Subcutaneous preadipocyte (primary cell): ENCODE measurements around the gene CIB2. TPM values are rescaled to one million over a fixed set of nuclear protein-coding genes. Genes with fewer than 3 reads are reported as not detected.

Experiments used
- small RNA-seq: library from RNA; depleted of rRNA; stranded (forward); fragments of <200 nt; gene quantifications from one replicate; pipeline ENCODE3, GENCODE V24; 2012
- total RNA-seq: library from RNA; depleted of rRNA; stranded (reverse); fragments of >200 nt; gene quantifications from 2 replicates; pipeline ENCODE4 v1.2.3, GENCODE V29; 2012

The CIB2 gene
- under 0.01 and 0.98 TPM in 2 replicates for total RNA-seq

DNA sequence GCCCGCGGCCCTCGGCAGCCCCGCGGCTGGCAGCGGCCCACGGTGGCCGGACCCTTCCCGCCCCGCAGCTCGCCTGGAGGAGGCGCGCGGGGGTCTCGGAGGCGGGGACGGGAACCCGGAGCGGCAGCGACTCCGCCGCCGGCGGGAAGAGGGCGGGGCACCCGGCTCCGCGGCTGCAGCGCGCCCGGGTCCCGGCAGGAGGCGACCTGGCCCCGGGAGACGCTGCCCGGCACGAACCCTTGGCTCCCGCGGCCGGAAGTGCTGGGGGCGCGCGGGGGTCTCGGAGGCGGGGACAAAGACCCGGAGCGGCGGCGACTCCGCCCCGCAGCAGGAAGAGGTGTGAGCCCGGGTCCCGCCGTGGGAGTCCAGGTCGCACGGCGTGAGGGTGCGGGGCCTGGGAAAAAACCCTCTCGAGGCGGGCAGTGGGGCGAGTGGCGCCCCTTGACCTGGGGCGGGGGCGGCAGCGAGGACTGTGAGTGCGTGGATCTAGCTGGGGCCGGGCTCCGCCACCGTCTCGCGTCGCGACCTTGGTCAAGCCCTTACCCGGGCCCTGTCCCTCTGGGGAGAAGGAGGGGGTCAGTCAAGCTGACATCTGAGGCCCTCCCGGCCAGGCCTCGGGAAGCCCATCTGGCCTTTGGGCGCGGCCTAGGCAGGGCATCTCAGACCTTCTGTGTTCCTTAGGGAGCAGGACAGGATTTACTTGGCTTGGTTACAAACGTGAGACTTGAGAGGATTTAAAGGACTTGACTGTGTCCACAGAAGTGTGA lies at the start of gene CIB2:
TSS of gene CIB2 (minus strand) at position 151 of the 767 bp plus-strand sequence. CDS start 230 bp downstream, outside the sequence.

GRCh38 chr15:78149068-78149804 lies 18.0 kb upstream of the CIB2 start, which contains the start of gene IDH3A:
Gene IDH3A (plus strand): TSS chr15:78149362. CDS start chr15:78149404, 42 bp downstream.

GRCh38 chr15:78092261-78093041 lies 38.8 kb downstream of the CIB2 start, which contains the start of gene SH2D7:
Gene SH2D7 (plus strand): TSS chr15:78092561. CDS start chr15:78092585, 24 bp downstream.

GRCh38 chr15:78077053-78077870 lies 54.0 kb downstream of the CIB2 start, which contains the start of gene TBC1D2B:
Gene TBC1D2B (minus strand): TSS chr15:78077711. CDS start chr15:78077652, 59 bp downstream.

Small RNA genes within 50 kb of the gene (small RNA-seq; reads per million reads assigned to genes)
- not detected for gene RF00092

Other genes starting within 250 kb of the CIB2 start
- gene TBC1D2B, start 53.7 kb downstream of the CIB2 start, total RNA-seq = 28.7 and 31.3 TPM in 2 replicates
- not detected in 2 replicates for gene SH2D7, start 38.9 kb downstream of the CIB2 start, total RNA-seq
- 23.9 and 38.5 TPM in 2 replicates for gene IDH3A, start 17.9 kb upstream of the CIB2 start, total RNA-seq
- under 0.01 TPM in 1 of 2 replicates, not detected in the other for gene ACSBG1, start 103.1 kb upstream of the CIB2 start, total RNA-seq
- gene DNAJA4, start 133.1 kb upstream of the CIB2 start, total RNA-seq = 1.1 and 2.0 TPM in 2 replicates
- 57.7 and 71.2 TPM in 2 replicates for gene SKIC8, start 168.2 kb upstream of the CIB2 start, total RNA-seq
- gene CRABP1, start 208.9 kb upstream of the CIB2 start, total RNA-seq = not detected in 2 replicates